ENCODE results near the gene UFD1.

DNA sequence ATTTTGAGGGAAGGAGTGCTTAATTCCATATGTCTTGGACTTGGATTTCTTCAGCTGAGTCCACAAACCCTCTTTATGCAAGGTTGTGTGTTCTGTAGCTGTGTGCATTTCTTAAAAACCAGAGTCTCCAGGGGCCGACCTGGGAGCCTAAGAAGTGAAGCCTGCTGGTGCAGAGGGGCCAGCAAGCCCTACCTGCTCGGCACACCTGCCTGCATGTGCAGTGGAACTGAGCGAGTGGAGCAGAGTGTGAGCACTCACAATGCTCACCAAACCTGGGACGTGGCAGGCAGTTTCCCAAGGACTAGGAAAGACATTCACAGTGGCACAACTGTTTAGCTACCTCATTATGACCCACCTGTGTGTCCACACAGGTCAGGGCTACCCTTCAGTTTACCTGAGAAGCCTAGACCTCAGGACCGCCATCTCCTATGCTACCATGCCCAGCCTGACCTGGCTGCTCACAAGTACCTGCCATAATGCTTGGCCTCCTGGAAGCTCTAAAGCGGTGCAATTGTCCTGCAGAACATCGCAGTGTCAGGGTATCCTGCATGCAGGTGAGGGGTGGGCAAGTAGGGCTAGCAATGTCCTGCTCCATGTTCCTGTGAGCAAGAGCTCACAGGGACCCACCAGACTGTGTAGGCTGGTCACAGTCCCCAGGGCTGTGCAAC lies 35.3 kb downstream of the UFD1 start:
- TF ChIP-seq CTCF (IDR thresholded peaks at IDR 0.05) (no peak), SIN3A (IDR thresholded peaks at IDR 0.05; ENCODE audit: borderline replicate concordance, low read depth, low read length) (no peak), USF2 (IDR thresholded peaks at IDR 0.05; ENCODE audit: borderline replicate concordance, low read depth, low read length) (no peak), GATA2 (CRISPR knock-in tag; IDR thresholded peaks at IDR 0.05) (no peak), MAX (IDR thresholded peaks at IDR 0.05; ENCODE audit: low read depth) (no peak), EP300 (IDR thresholded peaks at IDR 0.05; ENCODE audit: borderline replicate concordance in 1 of 2, low read depth in 1 of 2, low read length in 1 of 2) (no peak), POLR2AphosphoS5 (IDR thresholded peaks at IDR 0.05; ENCODE audit: low read depth, low read length) (no peak), GABPA (IDR thresholded peaks at IDR 0.05; ENCODE audit: low read depth) (no peak)
- TF ChIP-seq, protein P1, sequence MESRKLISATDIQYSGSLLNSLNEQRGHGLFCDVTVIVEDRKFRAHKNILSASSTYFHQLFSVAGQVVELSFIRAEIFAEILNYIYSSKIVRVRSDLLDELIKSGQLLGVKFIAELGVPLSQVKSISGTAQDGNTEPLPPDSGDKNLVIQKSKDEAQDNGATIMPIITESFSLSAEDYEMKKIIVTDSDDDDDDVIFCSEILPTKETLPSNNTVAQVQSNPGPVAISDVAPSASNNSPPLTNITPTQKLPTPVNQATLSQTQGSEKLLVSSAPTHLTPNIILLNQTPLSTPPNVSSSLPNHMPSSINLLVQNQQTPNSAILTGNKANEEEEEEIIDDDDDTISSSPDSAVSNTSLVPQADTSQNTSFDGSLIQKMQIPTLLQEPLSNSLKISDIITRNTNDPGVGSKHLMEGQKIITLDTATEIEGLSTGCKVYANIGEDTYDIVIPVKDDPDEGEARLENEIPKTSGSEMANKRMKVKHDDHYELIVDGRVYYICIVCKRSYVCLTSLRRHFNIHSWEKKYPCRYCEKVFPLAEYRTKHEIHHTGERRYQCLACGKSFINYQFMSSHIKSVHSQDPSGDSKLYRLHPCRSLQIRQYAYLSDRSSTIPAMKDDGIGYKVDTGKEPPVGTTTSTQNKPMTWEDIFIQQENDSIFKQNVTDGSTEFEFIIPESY (IDR thresholded peaks at IDR 0.05; ENCODE audit: borderline replicate concordance, low read depth), result no peak

Measured in SK-N-SH (cell line).